B cell (primary cell): Measurements from ENCODE around the gene TEAD1. TPM values are rescaled to one million over a fixed set of nuclear protein-coding genes. Genes with fewer than 3 reads are reported as not detected.

Source experiments
- ATAC-seq: fragments of 200-7000 bp; cut with Tn5 transposase; one replicate; pipeline ENCODE4 v1.10.0; 2021; ENCODE audit warnings: low read depth, mild to moderate bottlenecking, moderate number of reproducible peaks, moderate library complexity
- CTCF ChIA-PET: fragments of 350-600 bp; sonication (Branson Sonifier 250); formaldehyde crosslinking; loops from one replicate; lab custom pipeline; 2021; ENCODE audit warnings: antibody characterized with exemption, inconsistent platforms; lab: Charles Lee
- POLR2A ChIA-PET: fragments of 350-600 bp; sonication (Branson Sonifier 250); formaldehyde crosslinking; loops from one replicate; lab custom pipeline; 2021; ENCODE audit warnings: antibody characterized with exemption; lab: Charles Lee
- DNase-seq: peaks from one replicate; pipeline ENCODE4 v3.0.0; 2013
- H2AFZ ChIP-seq: 2 replicates; pipeline ENCODE4 v1.6.1; 2012; ENCODE audit warnings: mild to moderate bottlenecking, low read depth, low read length; ENCODE audit not compliant: insufficient read depth, poor library complexity, severe bottlenecking
- H3K27ac ChIP-seq, 2 donors: 1 replicate in 1 of 2; 2 replicates in 1 of 2; pipeline ENCODE4 v1.5.1; 2012 to 2013; ENCODE audit warnings: low read length in 2 of 2, mild to moderate bottlenecking in 2 of 2, moderate library complexity in 1 of 2
- H3K27me3 ChIP-seq, 4 experiments: fragments of 200-600 bp in 1 of 4; sonication (generic) in 1 of 4; replicated peaks in 1 of 4; 1 replicate in 2 of 4; 2 replicates in 2 of 4; pipeline versions ENCODE4 v1.6.1 to v1.7.0; 2013 to 2016; ENCODE audit warnings: low read length in 3 of 4, mild to moderate bottlenecking in 2 of 4, mixed read lengths in 1 of 4, moderate library complexity in 1 of 4; ENCODE audit not compliant: insufficient read depth in 4 of 4, control insufficient read depth in 3 of 4; ENCODE audit errors: control extremely low read depth in 1 of 4
- H3K36me3 ChIP-seq, 2 experiments: replicated peaks in 1 of 2; 1 replicate in 1 of 2; 2 replicates in 1 of 2; pipeline versions ENCODE4 v1.6.1 to v1.7.1; 2013; ENCODE audit warnings: low read length in 1 of 2; ENCODE audit not compliant: insufficient read depth in 2 of 2, control insufficient read depth in 1 of 2; ENCODE audit errors: control extremely low read depth in 1 of 2, extremely low read depth in 1 of 2
- H3K4me1 ChIP-seq, 2 donors: fragments of 200-600 bp in 1 of 2; sonication (generic) in 1 of 2; 1 replicate in 1 of 2; 2 replicates in 1 of 2; pipeline versions ENCODE4 v1.5.1 to v1.6.1; 2013 to 2017; ENCODE audit warnings: low read length in 2 of 2; ENCODE audit not compliant: control insufficient read depth in 2 of 2, insufficient read depth in 2 of 2
- H3K4me2 ChIP-seq: replicated peaks from 2 replicates; pipeline ENCODE3; 2012; ENCODE audit warnings: mild to moderate bottlenecking, low read depth, low read length; ENCODE audit not compliant: poor library complexity, severe bottlenecking
- H3K4me3 ChIP-seq, 5 experiments: fragments of 200-600 bp in 1 of 5; sonication (generic) in 1 of 5; 1 replicate in 3 of 5; 2 replicates in 2 of 5; pipeline versions ENCODE4 v1.5.1 to v1.7.0; 2011 to 2016; ENCODE audit warnings: low read length in 4 of 5, mild to moderate bottlenecking in 4 of 5, low read depth in 2 of 5, control low read depth in 1 of 5, moderate library complexity in 1 of 5; ENCODE audit not compliant: insufficient read depth in 1 of 5; ENCODE audit errors: control extremely low read depth in 1 of 5, extremely low read depth in 1 of 5
- H3K79me2 ChIP-seq: fragments of 200-600 bp; sonication (generic); one replicate; pipeline ENCODE4 v1.6.0; 2016; ENCODE audit warnings: low read length; ENCODE audit not compliant: control insufficient read depth, insufficient read depth
- H3K9ac ChIP-seq: fragments of 200-600 bp; sonication (generic); 2 replicates; pipeline ENCODE4 v1.6.1; 2017; ENCODE audit warnings: mild to moderate bottlenecking, low read length, moderate library complexity
- H3K9me3 ChIP-seq, 3 donors: one replicate each; pipeline versions ENCODE4 v1.6.1 to v1.7.1; 2013; ENCODE audit warnings: low read length in 2 of 3; ENCODE audit not compliant: control insufficient read depth in 2 of 3, insufficient read depth in 1 of 3; ENCODE audit errors: control extremely low read depth in 1 of 3
- H4K20me1 ChIP-seq: 2 replicates; pipeline ENCODE4 v1.6.0; 2012; ENCODE audit warnings: mild to moderate bottlenecking, low read length; ENCODE audit not compliant: insufficient read depth, control insufficient read depth, poor library complexity, severe bottlenecking
- H3K27ac Mint-ChIP-seq: one replicate; pipeline ENCODE4 v1.8.0; 2021; ENCODE audit warnings: mixed read lengths
- H3K27me3 Mint-ChIP-seq: one replicate; pipeline ENCODE4 v1.8.0; 2021; ENCODE audit warnings: mixed read lengths
- H3K4me1 Mint-ChIP-seq: one replicate; pipeline ENCODE4 v1.8.0; 2021; ENCODE audit warnings: mixed read lengths
- H3K4me3 Mint-ChIP-seq: one replicate; pipeline ENCODE4 v1.8.0; 2021; ENCODE audit warnings: mixed read lengths
- H3K9me3 Mint-ChIP-seq: one replicate; pipeline ENCODE4 v1.8.0; 2022; ENCODE audit warnings: mixed read lengths; ENCODE audit not compliant: insufficient read depth
- EZH2 ChIP-seq: IDR thresholded peaks from 2 replicates; pipeline ENCODE4 v1.6.1; 2012; ENCODE audit warnings: borderline replicate concordance, low read depth, mild to moderate bottlenecking, moderate library complexity, low read length; ENCODE audit not compliant: insufficient read depth, poor library complexity, severe bottlenecking
- WGBS: methylation state at CpG from one replicate; pipeline ENCODE4 v1.1.5; 2013; ENCODE audit warnings: missing lambda C conversion rate; ENCODE audit not compliant: insufficient coverage; 5-methylcytosine and 5-hydroxymethylcytosine counted together
- intact Hi-C: fragments of 100-400 bp; cut with micrococcal nuclease; formaldehyde crosslinking; loops from one replicate; pipeline ENCODE4 v1.10.0; 2022
- polyA plus RNA-seq: library from polyadenylated mRNA; depleted of rRNA; stranded (reverse); fragments of >200 nt; gene quantifications from 2 replicates; pipeline ENCODE4 v1.2.3, GENCODE V29; 2012
- total RNA-seq, 2 donors: library from RNA; stranded (reverse); fragments of 120-200 nt in 1 of 2; gene quantifications; 1 replicate in 1 of 2; 2 replicates in 1 of 2; pipeline versions ENCODE4 v1.2.3 to v1.2.4, GENCODE V29; 2013 to 2022
- TF ChIP-seq, protein P1 (sequence below): fragments of 200-600 bp; IDR thresholded peaks from one replicate; pipeline ENCODE4 v1.8.0; 2022; ENCODE audit warnings: antibody characterized with exemption, mild to moderate bottlenecking

The TEAD1 gene
- total and polyA plus RNA-seq, 2 donors (not counting 1 experiment from before 2014, with no cell fraction given), result 0.30 TPM; not detected in 1

DNA sequence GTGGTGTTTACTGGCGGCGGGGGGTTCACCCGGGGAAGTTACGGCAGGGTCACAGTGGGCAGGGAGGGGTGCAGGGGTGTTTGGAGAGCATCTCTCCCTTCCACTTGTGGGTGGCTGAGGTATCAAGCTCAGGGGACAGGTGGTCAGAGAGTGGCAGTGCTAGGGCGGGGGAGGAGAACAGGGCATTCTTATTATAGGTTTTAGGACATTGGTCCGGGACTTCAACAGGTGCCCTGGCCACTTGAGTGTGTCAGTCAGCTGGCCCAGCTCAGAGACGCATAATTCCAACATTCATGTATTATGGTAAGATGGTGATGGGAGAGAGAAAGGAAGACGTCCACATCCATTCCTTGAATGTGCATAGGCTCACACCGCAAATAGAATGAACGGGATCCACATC lies 101.7 kb downstream of the TEAD1 start:
- no peak for TF ChIP-seq EZH2
- TF ChIP-seq, protein P1, sequence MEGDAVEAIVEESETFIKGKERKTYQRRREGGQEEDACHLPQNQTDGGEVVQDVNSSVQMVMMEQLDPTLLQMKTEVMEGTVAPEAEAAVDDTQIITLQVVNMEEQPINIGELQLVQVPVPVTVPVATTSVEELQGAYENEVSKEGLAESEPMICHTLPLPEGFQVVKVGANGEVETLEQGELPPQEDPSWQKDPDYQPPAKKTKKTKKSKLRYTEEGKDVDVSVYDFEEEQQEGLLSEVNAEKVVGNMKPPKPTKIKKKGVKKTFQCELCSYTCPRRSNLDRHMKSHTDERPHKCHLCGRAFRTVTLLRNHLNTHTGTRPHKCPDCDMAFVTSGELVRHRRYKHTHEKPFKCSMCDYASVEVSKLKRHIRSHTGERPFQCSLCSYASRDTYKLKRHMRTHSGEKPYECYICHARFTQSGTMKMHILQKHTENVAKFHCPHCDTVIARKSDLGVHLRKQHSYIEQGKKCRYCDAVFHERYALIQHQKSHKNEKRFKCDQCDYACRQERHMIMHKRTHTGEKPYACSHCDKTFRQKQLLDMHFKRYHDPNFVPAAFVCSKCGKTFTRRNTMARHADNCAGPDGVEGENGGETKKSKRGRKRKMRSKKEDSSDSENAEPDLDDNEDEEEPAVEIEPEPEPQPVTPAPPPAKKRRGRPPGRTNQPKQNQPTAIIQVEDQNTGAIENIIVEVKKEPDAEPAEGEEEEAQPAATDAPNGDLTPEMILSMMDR, result no peak
- no peak overlapping the region for H3K4me3 ChIP-seq
- Mint-ChIP-seq H3K9me3 (no peaks in the 10 kb centered on the region), H3K4me1 (no peaks in the 10 kb centered on the region), H3K27ac (no peak overlapping the region), H3K27me3 (peaks cover 10% of the 10 kb centered on the region), H3K4me3 (no peak overlapping the region)
- no peaks in the 10 kb centered on the region for H3K4me1 ChIP-seq
- H3K79me2 ChIP-seq, result no peaks in the 10 kb centered on the region
- POLR2A ChIA-PET, result no interaction called here
- ATAC-seq (no peak), DNase-seq (no peak)
- 98% methylated on average over 7 of the region's 10 CpGs for WGBS
- intact Hi-C loops, result no loop called here
- no peak overlapping the region for H2AFZ ChIP-seq
- H3K27me3 ChIP-seq, result peaks cover 0 to 3% (median 0%) of the 10 kb centered on the region in 4 experiments
- H3K4me2 ChIP-seq, result no peak overlapping the region
- CTCF ChIA-PET, result no interaction called here
- H3K36me3 ChIP-seq, result no peaks in the 10 kb centered on the region
- no peaks in the 10 kb centered on the region for H4K20me1 ChIP-seq
- no peak overlapping the region for H3K27ac ChIP-seq
- no peaks in the 10 kb centered on the region for H3K9me3 ChIP-seq
- H3K9ac ChIP-seq, result no peak overlapping the region

GRCh38 chr11:12777208-12777874 lies 103.1 kb downstream of the TEAD1 start:
- Mint-ChIP-seq H3K4me3 (no peak overlapping the region), H3K27ac (no peak overlapping the region), H3K4me1 (no peaks in the 10 kb centered on the region), H3K27me3 (peaks cover 10% of the 10 kb centered on the region), H3K9me3 (no peaks in the 10 kb centered on the region)
- Histone ChIP-seq H3K4me3 (no peak overlapping the region), H3K36me3 (no peaks in the 10 kb centered on the region), H3K27ac (no peak overlapping the region), H3K4me2 (no peak overlapping the region), H3K9ac (no peak overlapping the region), H3K27me3 (peaks cover 0 to 3% (median 0%) of the 10 kb centered on the region in 4 experiments), H2AFZ (no peak overlapping the region), H4K20me1 (no peaks in the 10 kb centered on the region), H3K9me3 (no peaks in the 10 kb centered on the region), H3K79me2 (no peaks in the 10 kb centered on the region), H3K4me1 (no peaks in the 10 kb centered on the region)
- intact Hi-C loops, result no loop called here
- 71% methylated on average over 1 of the region's 5 CpGs for WGBS
- no peak for DNase-seq
- CTCF ChIA-PET, result no interaction called here
- POLR2A ChIA-PET, result no interaction called here
- no peak for ATAC-seq
- no peak for TF ChIP-seq EZH2
- TF ChIP-seq, protein P1, result no peak
